GM21515 (cell line): Measurements from ENCODE around the gene LSR.

Source experiments
- ATAC-seq: cut with Tn5 transposase; IDR thresholded peaks from one replicate; pipeline ENCODE4 v1.9.1; 2021; ENCODE audit not compliant: unreplicated experiment

Gene LSR

GRCh38 chr19:35266520-35267352 is 17.9 kb downstream of the LSR start:
- ATAC-seq = no peak

GRCh38 chr19:35267353-35267817 is 18.6 kb downstream of the LSR start:
- no peak for ATAC-seq

DNA sequence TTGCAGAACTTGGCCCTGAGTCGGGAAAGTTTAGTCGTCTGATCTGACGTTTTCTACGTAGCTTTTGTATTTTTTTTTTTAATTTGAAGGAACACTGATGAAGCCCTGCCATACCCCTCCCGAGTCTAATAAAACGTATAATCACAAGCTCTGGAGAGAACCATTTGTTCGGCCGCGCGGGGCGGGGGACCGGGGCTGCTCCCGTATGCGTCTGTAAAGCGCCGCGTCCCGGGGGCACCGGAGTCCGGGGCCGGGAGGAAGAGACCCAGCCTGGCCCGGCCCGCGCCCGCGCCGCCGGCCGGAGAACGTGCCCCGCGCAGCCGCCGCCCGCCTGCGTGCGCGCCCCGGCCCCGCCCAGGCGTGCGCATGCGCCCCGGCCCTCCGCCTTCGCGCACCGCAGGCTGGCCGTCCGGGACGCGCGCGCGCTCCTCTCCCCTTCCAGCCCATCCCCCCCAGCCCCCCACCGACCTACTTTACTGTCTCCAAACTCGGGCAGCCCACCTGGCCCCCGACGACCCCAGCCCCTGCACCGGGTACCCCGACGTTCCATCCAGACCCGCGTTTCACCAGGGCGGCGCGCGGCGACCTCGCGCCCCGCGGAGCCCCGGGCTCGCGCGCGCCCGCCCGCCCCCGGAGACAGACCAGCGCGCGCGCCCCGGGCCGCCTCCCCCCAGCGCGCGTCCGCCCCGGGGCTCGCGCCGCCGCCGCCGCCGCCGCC is 19.2 kb downstream of the LSR start:
- peak; percentile 44 for ATAC-seq

DNA sequence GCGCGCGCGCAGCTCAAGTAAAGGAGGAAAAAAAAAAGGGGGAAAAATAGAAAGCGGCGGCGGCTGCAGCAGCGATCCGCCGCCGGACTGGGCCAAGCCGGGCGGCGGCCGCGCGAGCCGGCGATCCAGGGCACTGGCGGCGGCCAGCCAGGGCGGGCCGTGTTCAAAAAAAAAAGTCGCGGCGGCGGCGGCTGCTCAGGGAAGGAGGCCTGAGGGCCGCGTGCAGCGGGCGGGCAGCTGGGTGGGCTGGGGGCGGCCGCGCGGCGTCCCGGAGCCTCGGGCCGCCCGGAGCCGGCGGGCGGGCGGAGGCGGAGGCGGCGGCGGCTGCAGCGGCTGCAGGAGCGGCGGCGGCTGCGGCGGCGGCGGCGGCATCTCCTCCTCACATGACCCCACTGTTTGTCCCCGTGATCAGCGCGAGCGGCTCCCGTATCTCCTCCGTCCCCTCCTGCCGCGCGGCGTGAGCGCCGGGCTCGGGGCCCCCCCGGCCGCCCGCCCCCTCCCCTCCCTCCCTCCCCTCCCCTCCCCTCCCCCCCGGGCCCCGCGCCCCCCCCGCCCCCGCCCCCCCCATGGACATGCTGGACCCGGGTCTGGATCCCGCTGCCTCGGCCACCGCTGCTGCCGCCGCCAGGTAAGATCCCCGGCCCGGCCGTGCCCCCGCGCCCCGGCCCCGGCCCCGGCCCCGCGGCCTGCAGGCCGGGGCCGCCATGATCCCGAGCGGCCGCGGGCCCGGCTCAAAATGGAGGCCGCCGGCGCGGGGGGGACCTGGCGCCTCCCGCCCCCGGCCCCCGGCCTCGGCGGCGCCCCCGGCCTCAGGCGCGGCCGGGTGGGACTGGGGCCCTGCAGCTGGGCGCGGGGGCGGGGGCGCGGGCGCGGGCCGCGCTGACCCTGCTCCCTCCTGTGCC is 20.0 kb downstream of the LSR start, which contains the start of gene USF2:
TSS of gene USF2 (plus strand) at position 427 of the 902 bp plus-strand sequence. CDS start at position 567, 140 bp downstream.
- ATAC-seq = peak; percentile 23

- peak; percentile 43 for ATAC-seq
Observed at GRCh38 chr19:35269438-35270117, 20.8 kb downstream of the LSR start.

- no peak for ATAC-seq
Observed at GRCh38 chr19:35270381-35270811, 21.6 kb downstream of the LSR start.

GRCh38 chr19:35271546-35271945 is 22.7 kb downstream of the LSR start:
- no peak for ATAC-seq

DNA sequence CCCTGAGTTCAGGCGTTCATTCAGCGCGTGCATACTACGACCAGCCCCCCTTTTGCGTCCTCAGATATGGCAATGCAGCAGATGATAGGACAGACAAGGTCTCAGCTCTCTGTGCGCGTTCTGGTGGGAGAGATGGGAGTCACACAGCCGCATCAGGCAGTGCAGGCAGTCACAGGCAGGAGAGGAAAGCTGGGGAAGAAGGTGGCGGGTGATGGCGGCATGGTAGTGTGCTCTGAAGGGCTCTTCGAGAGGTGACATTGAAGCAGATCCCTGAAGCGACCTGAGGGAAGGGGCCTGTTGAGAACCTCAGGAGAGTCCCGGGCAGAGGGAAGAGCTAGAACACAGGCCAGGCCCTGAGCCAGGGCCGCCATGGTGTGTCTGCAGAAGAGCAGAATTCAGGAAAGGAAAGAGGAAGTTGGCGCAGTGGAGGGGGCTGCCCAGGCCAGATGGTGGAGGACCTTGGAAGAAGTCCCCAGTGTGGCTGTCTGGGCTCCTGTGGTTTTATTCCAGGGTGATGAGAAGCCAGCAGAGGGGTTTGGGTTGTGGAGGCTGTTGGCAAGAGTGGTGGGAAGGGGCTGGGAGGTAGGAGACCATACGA is 23.4 kb downstream of the LSR start:
- no peak for ATAC-seq

DNA sequence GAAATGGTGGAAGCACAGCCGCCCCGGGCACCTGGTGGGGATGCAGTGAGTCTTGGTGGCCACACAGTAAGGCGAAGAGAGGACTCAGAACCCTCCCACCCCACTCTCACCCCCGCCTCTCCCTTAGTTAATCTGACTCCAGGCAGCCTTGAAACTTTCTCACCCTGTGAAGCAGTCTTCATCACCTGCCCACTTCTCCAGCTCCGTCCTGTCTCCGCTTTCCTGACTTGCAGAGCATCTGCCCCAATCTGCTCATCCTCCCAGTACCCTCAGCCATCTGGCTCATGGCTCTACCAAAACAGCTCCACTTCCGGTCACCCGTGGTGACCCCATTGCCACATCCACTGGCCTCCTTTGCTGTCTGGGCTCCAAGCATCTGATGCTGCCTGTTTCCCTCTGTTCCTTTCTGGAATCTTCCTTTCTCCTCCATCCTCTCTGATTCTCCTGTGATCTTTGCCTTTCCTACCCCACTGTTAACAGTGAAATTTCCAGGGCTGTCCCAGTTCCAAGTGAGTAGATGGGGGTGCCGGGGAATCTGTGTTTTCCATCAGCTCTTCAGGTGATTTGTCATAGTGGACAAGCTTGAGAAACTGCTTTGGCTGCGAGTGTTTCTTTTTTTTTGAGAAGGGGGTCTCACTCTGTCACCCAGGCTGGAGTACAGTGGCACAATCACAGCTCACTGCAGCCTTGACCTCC is 24.3 kb downstream of the LSR start:
- no peak for ATAC-seq

DNA sequence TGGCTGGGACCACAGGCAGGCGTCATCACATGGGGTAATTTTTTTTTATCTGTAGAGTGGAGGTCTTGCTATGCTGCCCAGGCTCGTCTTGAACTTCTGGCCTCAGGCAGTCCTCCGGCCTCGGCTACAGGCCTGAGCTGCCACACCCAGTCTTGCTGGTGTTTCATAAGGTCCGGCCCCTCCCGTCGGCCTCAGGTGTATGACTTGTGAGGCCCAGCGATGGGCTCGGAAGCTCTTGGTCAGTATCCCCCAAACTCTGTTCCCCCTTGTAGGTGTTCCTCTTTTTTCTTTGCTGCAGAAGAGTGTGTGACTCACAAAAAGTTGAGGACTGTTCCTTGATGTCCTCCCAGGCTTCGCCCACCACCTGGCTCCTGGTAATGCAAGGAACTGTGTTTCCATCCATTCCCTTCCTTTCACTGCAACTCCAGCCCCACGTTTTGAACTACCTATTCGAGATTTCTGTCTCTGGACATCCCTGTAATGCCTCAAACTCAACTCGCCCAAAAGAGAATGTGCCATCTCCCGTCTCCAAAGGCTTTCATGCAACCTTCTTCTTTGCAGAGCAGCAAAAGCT is 25.0 kb downstream of the LSR start:
- ATAC-seq = no peak

DNA sequence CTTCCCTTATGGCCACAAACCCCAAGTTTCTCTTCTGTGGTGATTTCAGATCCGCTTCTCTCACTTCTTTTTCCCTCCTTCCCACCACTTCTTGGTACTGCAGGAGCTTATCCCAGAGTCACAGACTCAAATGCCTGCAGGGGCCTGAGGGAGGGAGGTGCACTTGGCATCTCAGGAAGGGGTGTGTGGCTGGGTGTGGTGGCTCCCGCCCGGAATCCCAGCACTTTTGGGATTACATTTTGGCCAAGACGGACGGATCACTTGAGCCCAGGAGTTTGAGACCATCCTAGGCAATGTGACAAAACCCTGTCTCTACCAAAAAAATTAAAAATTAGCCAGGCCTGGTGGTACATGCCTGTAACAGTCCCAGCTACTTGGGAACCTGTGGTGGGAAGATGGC is 25.5 kb downstream of the LSR start:
- no peak for ATAC-seq

DNA sequence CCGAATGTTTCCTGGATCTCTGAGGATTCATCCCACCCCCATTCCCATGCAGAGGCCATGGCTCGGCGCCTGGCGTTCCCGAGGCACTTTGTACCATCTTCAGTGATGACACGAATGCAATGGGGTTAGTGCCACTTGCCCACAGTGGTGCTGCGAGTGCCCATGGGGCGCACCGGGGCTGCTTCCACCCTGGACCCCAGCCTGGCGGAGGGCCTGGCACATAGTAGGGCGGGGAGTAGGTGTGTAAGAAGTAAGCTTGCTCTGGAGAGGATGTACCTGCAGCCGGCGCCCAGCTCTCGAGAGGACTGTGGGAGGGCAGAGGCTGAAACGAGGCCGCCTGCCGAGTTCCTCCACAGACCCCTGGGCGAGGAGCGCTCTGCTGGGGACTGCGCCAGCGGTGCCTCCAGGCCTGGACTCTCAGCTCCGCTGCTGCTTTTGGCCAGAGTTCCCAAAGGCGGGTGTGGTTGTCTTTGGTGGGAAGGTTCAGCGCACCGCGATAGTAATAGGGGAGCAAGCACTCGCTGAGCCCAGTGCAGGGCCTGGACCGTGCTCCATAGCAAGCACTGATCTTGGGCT is 28.0 kb downstream of the LSR start:
- ATAC-seq = no peak

- ATAC-seq = no peak
Observed at GRCh38 chr19:35278578-35279284, 29.9 kb downstream of the LSR start.

GRCh38 chr19:35279374-35279773 is 30.6 kb downstream of the LSR start:
- ATAC-seq = no peak

DNA sequence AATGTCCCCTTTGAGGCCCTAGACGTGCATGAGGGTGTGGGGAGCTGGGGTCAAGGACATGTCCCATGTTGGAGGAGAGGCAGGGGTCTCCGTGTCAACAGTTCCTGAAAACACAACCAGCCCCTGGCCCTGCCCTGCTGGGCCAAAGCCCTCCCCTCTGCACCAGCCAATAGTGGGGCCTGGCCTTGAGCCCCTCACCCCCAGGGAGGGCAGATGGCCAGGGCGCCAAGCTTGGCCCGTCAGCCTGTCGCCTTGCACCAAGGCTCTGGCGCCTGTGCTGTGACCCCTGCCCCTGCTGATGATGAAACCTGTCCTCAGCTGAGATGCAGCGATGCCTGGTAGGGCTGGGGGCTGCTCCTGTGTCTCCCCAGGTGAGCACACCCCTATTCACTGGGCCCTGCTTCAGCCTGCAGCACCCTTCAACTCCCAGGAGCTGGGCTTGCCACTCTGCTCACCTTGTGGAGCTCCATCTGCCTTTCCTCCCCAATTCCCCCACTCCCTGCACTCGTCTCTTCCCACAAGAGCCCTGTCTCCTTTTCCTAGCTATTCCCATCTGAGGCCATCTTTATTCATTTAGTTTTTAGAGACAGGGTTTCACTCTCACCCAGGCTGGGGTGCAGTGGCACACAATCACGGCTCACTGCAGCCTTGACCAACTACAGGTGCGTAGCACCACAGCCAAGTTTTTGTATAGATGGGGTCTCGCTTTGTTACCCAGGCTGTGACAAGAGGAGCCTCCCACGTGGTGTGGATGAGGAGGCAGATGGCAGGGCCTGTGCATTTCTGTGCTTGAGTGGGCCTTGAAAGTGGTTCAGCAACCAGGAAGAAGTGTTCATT is 31.4 kb downstream of the LSR start:
- ATAC-seq = no peak

- ATAC-seq = no peak
Observed at GRCh38 chr19:35281303-35281702, 32.5 kb downstream of the LSR start.
